NOMO-1 treated with dmso at 0.1 percent for 144 hours (cell line): Measurements from ENCODE around the gene ZNF658.
"Not testable (repeated sequence)": the region's sequence is repeated elsewhere in the genome, so short reads cannot be mapped to it uniquely, and the experiment has no call there.

Experiments
- DNase-seq: peaks from one replicate; lab custom pipeline; 2025; ENCODE audit not compliant: unreplicated experiment; lab: John Stamatoyannopoulos, UW

Gene ZNF658

GRCh38 chr9:66900490-66901131 is at the start of gene ZNF658:
Gene ZNF658 (plus strand): TSS chr9:66900725. CDS start chr9:66903562, 2,837 bp downstream.
- DNase-seq: not testable (repeated sequence)

GRCh38 chr9:66861732-66862131 is 38.8 kb upstream of the ZNF658 start:
- not testable (repeated sequence) for DNase-seq

- DNase-seq: not testable (repeated sequence)
These were observed 31.9 kb upstream of the ZNF658 start for GRCh38 chr9:66868660-66869059.

- DNase-seq: not testable (repeated sequence)
These were observed 19.9 kb upstream of the ZNF658 start for GRCh38 chr9:66880605-66881004.

- DNase-seq: not testable (repeated sequence)
These were observed 18.7 kb upstream of the ZNF658 start for GRCh38 chr9:66881847-66882246.

GRCh38 chr9:66890334-66890733 is 10.2 kb upstream of the ZNF658 start:
- not testable (repeated sequence) for DNase-seq

- DNase-seq: not testable (repeated sequence)
These were observed 616 bp downstream of the ZNF658 start for GRCh38 chr9:66901141-66901540.

GRCh38 chr9:66909560-66909959 is 9.0 kb downstream of the ZNF658 start:
- not testable (repeated sequence) for DNase-seq

GRCh38 chr9:66920072-66920471 is 19.5 kb downstream of the ZNF658 start:
- DNase-seq: not testable (repeated sequence)

GRCh38 chr9:66936194-66936870 is 35.8 kb downstream of the ZNF658 start:
- not testable (repeated sequence) for DNase-seq

- not testable (repeated sequence) for DNase-seq
These were observed 37.1 kb downstream of the ZNF658 start for GRCh38 chr9:66937662-66938061.

- not testable (repeated sequence) for DNase-seq
These were observed 37.8 kb downstream of the ZNF658 start for GRCh38 chr9:66938322-66938721.

GRCh38 chr9:66939878-66940830 is 39.6 kb downstream of the ZNF658 start:
- not testable (repeated sequence) for DNase-seq

- not testable (repeated sequence) for DNase-seq
These were observed 42.1 kb downstream of the ZNF658 start for GRCh38 chr9:66942400-66943155.

- DNase-seq: not testable (repeated sequence)
These were observed 52.1 kb downstream of the ZNF658 start for GRCh38 chr9:66952576-66952975.
